MM.1S (cell line): ENCODE results near the gene RIOK3.

Source experiments
- DNase-seq: peaks from one replicate; pipeline ENCODE4 v3.0.0-alpha.2; 2015
- H2AFZ ChIP-seq: fragments of 300-600 bp; sonication (generic); 2 replicates; pipeline ENCODE4 v1.6.0; 2016; ENCODE audit warnings: antibody characterized with exemption, low read length
- H3F3A ChIP-seq: fragments of 300-600 bp; sonication (generic); 2 replicates; pipeline ENCODE4 v1.6.1; 2016; ENCODE audit warnings: mild to moderate bottlenecking, antibody characterized with exemption, low read length, moderate library complexity, mixed read lengths; ENCODE audit not compliant: insufficient read depth
- H3K27ac ChIP-seq: fragments of 300-600 bp; sonication (generic); 2 replicates; pipeline ENCODE4 v1.5.1; 2016; ENCODE audit warnings: mild to moderate bottlenecking, low read length
- H3K27me3 ChIP-seq: fragments of 300-600 bp; sonication (generic); replicated peaks from 2 replicates; pipeline ENCODE4 v1.6.0; 2016; ENCODE audit warnings: low read length; ENCODE audit not compliant: insufficient read depth
- H3K36me3 ChIP-seq: fragments of 300-600 bp; sonication (generic); replicated peaks from 2 replicates; pipeline ENCODE4 v1.6.1; 2016; ENCODE audit warnings: mild to moderate bottlenecking, low read length, mixed read lengths; ENCODE audit not compliant: insufficient read depth
- H3K4me1 ChIP-seq: fragments of 300-600 bp; sonication (generic); 2 replicates; pipeline ENCODE4 v1.6.1; 2016; ENCODE audit warnings: low read length, mixed read lengths
- H3K4me2 ChIP-seq: fragments of 300-600 bp; sonication (generic); 2 replicates; pipeline ENCODE4 v1.6.0; 2016; ENCODE audit warnings: low read depth, low read length
- H3K4me3 ChIP-seq: fragments of 300-600 bp; sonication (generic); 2 replicates; pipeline ENCODE4 v1.5.1; 2016; ENCODE audit warnings: low read length, mixed read lengths
- H3K79me2 ChIP-seq: fragments of 300-600 bp; sonication (generic); 2 replicates; pipeline ENCODE4 v1.6.1; 2016; ENCODE audit warnings: mixed run types, low read length, mixed read lengths
- H3K9ac ChIP-seq: fragments of 300-600 bp; sonication (generic); 2 replicates; pipeline ENCODE4 v1.6.1; 2016; ENCODE audit warnings: low read length, mixed read lengths
- H3K9me2 ChIP-seq: fragments of 300-600 bp; sonication (generic); replicated peaks from 2 replicates; pipeline ENCODE4 v1.6.1; 2016; ENCODE audit warnings: mild to moderate bottlenecking, low read length, mixed read lengths; ENCODE audit not compliant: insufficient read depth
- H3K9me3 ChIP-seq: fragments of 300-600 bp; sonication (generic); replicated peaks from 2 replicates; pipeline ENCODE4 v1.6.1; 2016; ENCODE audit warnings: mild to moderate bottlenecking, low read length, mixed read lengths; ENCODE audit not compliant: insufficient read depth
- H4K20me1 ChIP-seq: fragments of 300-600 bp; sonication (generic); 2 replicates; pipeline ENCODE4 v1.6.1; 2016; ENCODE audit warnings: mild to moderate bottlenecking, low read length, moderate library complexity, mixed read lengths; ENCODE audit not compliant: insufficient read depth
- CTCF ChIP-seq: fragments of 300-600 bp; sonication (generic); IDR thresholded peaks from 2 replicates; pipeline ENCODE4 v1.5.1; 2016; ENCODE audit warnings: antibody characterized with exemption, low read length, mixed read lengths
- EZH2 ChIP-seq: fragments of 300-600 bp; sonication (generic); optimal IDR thresholded peaks from 2 replicates; pipeline ENCODE3; 2017; ENCODE audit warnings: low read depth, mild to moderate bottlenecking, antibody characterized with exemption, low read length, mixed read lengths
- EZH2phosphoT487 ChIP-seq: fragments of 300-600 bp; sonication (generic); IDR thresholded peaks from 2 replicates; pipeline ENCODE4 v1.6.1; 2018; ENCODE audit warnings: antibody characterized with exemption, low read length

RIOK3 gene

GRCh38 chr18:23456835-23457234, 3.7 kb downstream of the RIOK3 start:
- no peak for DNase-seq
- Histone ChIP-seq H3K9me2 (no peaks in the 10 kb centered on the region), H3K36me3 (no peaks in the 10 kb centered on the region), H3K4me2 (no peak overlapping the region), H4K20me1 (peaks cover 28% of the 10 kb centered on the region), H3K79me2 (peaks cover 88% of the 10 kb centered on the region), H3K4me3 (no peak overlapping the region), H3K9ac (no peak overlapping the region), H3K4me1 (peaks cover 14% of the 10 kb centered on the region), H3F3A (peaks cover 5% of the 10 kb centered on the region), H3K9me3 (no peaks in the 10 kb centered on the region), H2AFZ (no peak overlapping the region), H3K27me3 (no peaks in the 10 kb centered on the region), H3K27ac (no peak overlapping the region)
- TF ChIP-seq EZH2phosphoT487: no peak
- TF ChIP-seq EZH2: no peak
- TF ChIP-seq CTCF: no peak

GRCh38 chr18:23458830-23459529, 5.9 kb downstream of the RIOK3 start:
- H3K4me1 ChIP-seq: peaks cover 14% of the 10 kb centered on the region
- H3K4me3 ChIP-seq: no peak overlapping the region
- peaks cover 7% of the 10 kb centered on the region; the same call in 1 of the 2 replicates for H3K36me3 ChIP-seq
- no peaks in the 10 kb centered on the region for H3F3A ChIP-seq
- H3K9ac ChIP-seq: no peak overlapping the region
- H3K4me2 ChIP-seq: no peak overlapping the region; the same call in 1 of the 2 replicates
- no peak overlapping the region for H2AFZ ChIP-seq
- H3K27ac ChIP-seq: no peak overlapping the region
- H4K20me1 ChIP-seq: peaks cover 28% of the 10 kb centered on the region
- no peaks in the 10 kb centered on the region for H3K9me3 ChIP-seq
- DNase-seq: no peak
- no peaks in the 10 kb centered on the region for H3K9me2 ChIP-seq
- peaks cover 85% of the 10 kb centered on the region for H3K79me2 ChIP-seq
- no peak for TF ChIP-seq CTCF
- no peak for TF ChIP-seq EZH2phosphoT487
- no peak for TF ChIP-seq EZH2
- H3K27me3 ChIP-seq: no peaks in the 10 kb centered on the region

GRCh38 chr18:23459530-23459921, 6.4 kb downstream of the RIOK3 start:
- H3K36me3 ChIP-seq: peaks cover 10% of the 10 kb centered on the region; the same call in 1 of the 2 replicates
- no peaks in the 10 kb centered on the region for H3K9me3 ChIP-seq
- H3K27ac ChIP-seq: no peak overlapping the region
- H3K79me2 ChIP-seq: peaks cover 84% of the 10 kb centered on the region
- no peaks in the 10 kb centered on the region for H3F3A ChIP-seq
- H3K4me2 ChIP-seq: no peak overlapping the region
- H3K9ac ChIP-seq: no peak overlapping the region
- H2AFZ ChIP-seq: no peak overlapping the region
- peaks cover 25% of the 10 kb centered on the region for H4K20me1 ChIP-seq
- no peaks in the 10 kb centered on the region for H3K27me3 ChIP-seq
- H3K4me3 ChIP-seq: no peak overlapping the region
- H3K4me1 ChIP-seq: peaks cover 9% of the 10 kb centered on the region; the same call in 1 of the 2 replicates
- DNase-seq: no peak
- no peak for TF ChIP-seq EZH2
- TF ChIP-seq EZH2phosphoT487: no peak
- no peak for TF ChIP-seq CTCF
- no peaks in the 10 kb centered on the region for H3K9me2 ChIP-seq
